GM12878 (cell line): ENCODE data around the gene SSNA1. TPM values are rescaled to one million over a fixed set of nuclear protein-coding genes. Genes with fewer than 3 reads are reported as not detected.

Source experiments
- ATAC-seq: fragments of 200-7000 bp; cut with Tn5 transposase; 3 replicates; pipeline ENCODE4 v1.9.1; 2020; ENCODE audit warnings: mild to moderate bottlenecking, moderate library complexity
- BruUV-seq: library from RNA; stranded (reverse); fragments of 400-500 nt; replicated peaks from 2 replicates; lab custom pipeline; 2021; lab: Mats Ljungman, UMichigan
- CTCF ChIA-PET: fragments of 300-600 bp; sonication (Branson Sonifier 250); formaldehyde crosslinking; extraction: SDS; loops from one replicate; lab custom pipeline; 2021; ENCODE audit warnings: inconsistent platforms; lab: Yijun Ruan, JAX
- POLR2A ChIA-PET: fragments of 350-600 bp; formaldehyde crosslinking; extraction: SDS; loops from one replicate; lab custom pipeline; 2021; ENCODE audit warnings: inconsistent platforms; lab: Charles Lee
- RAD21 ChIA-PET: fragments of 300-600 bp; sonication (Branson Sonifier 250); formaldehyde crosslinking; loops from one replicate; lab custom pipeline; 2023; ENCODE audit warnings: antibody characterized with exemption; ENCODE audit not compliant: unreplicated experiment; lab: Charles Lee
- SMC1A ChIA-PET: fragments of 300-600 bp; sonication (Branson Sonifier 250); formaldehyde crosslinking; loops from one replicate; lab custom pipeline; 2023; ENCODE audit not compliant: unreplicated experiment, uncharacterized antibody; lab: Charles Lee
- DNase-seq: peaks from one replicate; pipeline ENCODE4 v3.0.0-alpha.2; 2011; ENCODE audit warnings: low read depth, low spot score
- FAIRE-seq: peaks from 3 replicates; lab custom pipeline; 2011; peaks lifted over from hg19 to GRCh38; lab: Jason Lieb, UNC
- H2AFZ ChIP-seq: 2 replicates; pipeline ENCODE4 v1.6.0; 2011; ENCODE audit warnings: low read depth, low read length, control low read depth; ENCODE audit not compliant: control insufficient read depth
- H3K27ac ChIP-seq: 2 replicates; pipeline ENCODE4 v1.5.1; 2011; ENCODE audit warnings: control low read depth; ENCODE audit not compliant: control insufficient read depth, insufficient read depth
- H3K27me3 ChIP-seq, 2 experiments: replicated peaks in 1 of 2; 2 replicates each; pipeline versions ENCODE4 v1.6.0 to v1.6.1; 2011; ENCODE audit warnings: low read length in 1 of 2; ENCODE audit not compliant: control insufficient read depth in 2 of 2, insufficient read depth in 2 of 2
- H3K36me3 ChIP-seq, 2 experiments: 2 replicates each; pipeline ENCODE4 v1.5.1; 2011; ENCODE audit warnings: low read length in 1 of 2; ENCODE audit not compliant: control insufficient read depth in 2 of 2, insufficient read depth in 2 of 2
- H3K4me1 ChIP-seq: 2 replicates; pipeline ENCODE4 v1.6.1; 2011; ENCODE audit warnings: mild to moderate bottlenecking, low read length, moderate library complexity, mixed read lengths; ENCODE audit not compliant: control insufficient read depth, insufficient read depth
- H3K4me2 ChIP-seq: 2 replicates; pipeline ENCODE4 v1.6.0; 2011; ENCODE audit warnings: control low read depth; ENCODE audit not compliant: control insufficient read depth, insufficient read depth
- H3K4me3 ChIP-seq: fragments of 200-600 bp; sonication (generic); 2 replicates; pipeline ENCODE4 v1.5.1; 2016
- H3K79me2 ChIP-seq: 2 replicates; pipeline ENCODE4 v1.6.0; 2011; ENCODE audit warnings: low read length; ENCODE audit not compliant: control insufficient read depth, insufficient read depth
- H3K9ac ChIP-seq: 2 replicates; pipeline ENCODE4 v1.8.0; 2011; ENCODE audit warnings: low read length, control low read depth, mixed read lengths; ENCODE audit not compliant: control insufficient read depth, insufficient read depth
- H3K9me3 ChIP-seq: replicated peaks from 3 replicates; pipeline ENCODE4 v1.5.1; 2011; ENCODE audit warnings: mild to moderate bottlenecking, low read length; ENCODE audit not compliant: control insufficient read depth, insufficient read depth
- H4K20me1 ChIP-seq: 2 replicates; pipeline ENCODE4 v1.6.0; 2011; ENCODE audit not compliant: control insufficient read depth, insufficient read depth
- BHLHE40 ChIP-seq, 2 experiments: fragments of 450-650 bp in 1 of 2; IDR thresholded peaks; 2 replicates each; pipeline ENCODE4 v1.6.1; 2011 to 2017; ENCODE audit warnings: low read depth in 2 of 2, borderline replicate concordance in 1 of 2, improper control_type of control experiment in 1 of 2, low read length in 1 of 2, mild to moderate bottlenecking in 1 of 2
- CEBPB ChIP-seq, 2 experiments: fragments of 150-350 bp in 1 of 2; IDR thresholded peaks; 2 replicates each; pipeline ENCODE4 v1.6.1; 2012 to 2014; ENCODE audit warnings: low read depth in 2 of 2, low read length in 2 of 2, borderline replicate concordance in 1 of 2, inconsistent platforms in 1 of 2
- EZH2 ChIP-seq: IDR thresholded peaks from 2 replicates; pipeline ENCODE4 v1.6.1; 2012; ENCODE audit warnings: low read depth, mild to moderate bottlenecking, control low read depth, inconsistent platforms, low read length, borderline replicate concordance; ENCODE audit not compliant: control insufficient read depth
- HDAC2 ChIP-seq: fragments of 200-600 bp; sonication (generic); IDR thresholded peaks from 2 replicates; pipeline ENCODE4 v1.6.1; 2017
- IKZF2 ChIP-seq, 2 experiments: fragments of 450-650 bp; IDR thresholded peaks; 2 replicates each; pipeline ENCODE4 v1.6.1; 2017; ENCODE audit warnings: mild to moderate bottlenecking in 2 of 2, moderate library complexity in 2 of 2
- NFYB ChIP-seq: IDR thresholded peaks from 2 replicates; pipeline ENCODE4 v1.6.1; 2011; ENCODE audit warnings: low read depth, mild to moderate bottlenecking, low read length, improper control_type of control experiment, moderate library complexity; ENCODE audit not compliant: insufficient read depth
- POLR2A ChIP-seq: IDR thresholded peaks from 2 replicates; pipeline ENCODE4 v1.6.1; 2011; ENCODE audit warnings: low read depth, mild to moderate bottlenecking, low read length
- RFX5 ChIP-seq: IDR thresholded peaks from 2 replicates; pipeline ENCODE4 v1.6.1; 2011; ENCODE audit warnings: low read depth, low read length, improper control_type of control experiment
- SMC3 ChIP-seq: IDR thresholded peaks from 2 replicates; pipeline ENCODE4 v1.6.1; 2011; ENCODE audit warnings: low read length, improper control_type of control experiment, borderline replicate concordance
- WGBS: methylation state at CpG from one replicate; pipeline ENCODE4 v1.1.6; 2016; ENCODE audit warnings: low lambda C conversion rate; ENCODE audit not compliant: insufficient replicate concordance, insufficient coverage; ENCODE audit errors: missing lambda C conversion rate; 5-methylcytosine and 5-hydroxymethylcytosine counted together
- in situ Hi-C: fragments of 300-500 bp; cut with MboI; formaldehyde crosslinking; loops from 9 replicates; pipeline ENCODE4 v1.14.3; 2018; ENCODE audit warnings: mixed read lengths
- intact Hi-C: fragments of 100-400 bp; cut with micrococcal nuclease; formaldehyde crosslinking; loops from one replicate; pipeline ENCODE4 v1.14.2; 2022; ENCODE audit not compliant: unreplicated experiment
- polyA plus RNA-seq, 11 experiments: library from polyadenylated mRNA; depleted of rRNA in 4 of 11; unstranded in 6 of 11; stranded (reverse) in 5 of 11; fragments of >200 nt; fragmentation: Nextera tagmentation in 4 of 11; fragmentation: Illumina TruSeq in 1 of 11; extraction: Ambion mirVana in 4 of 11; extraction: Trizol in 1 of 11; gene quantifications; 1 replicate in 1 of 11; 2 replicates in 10 of 11; pipeline versions ENCODE4 v1.2.1 to v1.2.3, GENCODE V29; 2011 to 2016; ENCODE audit warnings: inconsistent platforms in 2 of 11, missing spikeins in 2 of 11, low read depth in 1 of 11
- total RNA-seq, 4 experiments: library from RNA; depleted of rRNA in 3 of 4; stranded (reverse); fragments of >200 nt in 3 of 4; fragmentation: Illumina TruSeq in 1 of 4; extraction: Trizol in 1 of 4; gene quantifications; 2 replicates each; pipeline versions ENCODE4 v1.2.1 to v1.2.3, GENCODE V29; 2013 to 2021
- TF ChIP-seq, protein P1 (sequence below): IDR thresholded peaks from 2 replicates; pipeline ENCODE4 v1.6.1; 2011; ENCODE audit warnings: low read depth, mild to moderate bottlenecking, low read length, moderate library complexity, borderline replicate concordance; ENCODE audit errors: extremely low read depth
- TF ChIP-seq, protein P2 (sequence below), 3 experiments: IDR thresholded peaks in 2 of 3; conservative IDR thresholded peaks in 1 of 3; 2 replicates each; pipeline ENCODE4 v1.5.1; 2011; ENCODE audit warnings: low read depth in 3 of 3, low read length in 3 of 3, mild to moderate bottlenecking in 3 of 3, control low read depth in 2 of 3, moderate library complexity in 2 of 3, inconsistent platforms in 1 of 3, mixed read lengths in 1 of 3; ENCODE audit not compliant: control insufficient read depth in 2 of 3, insufficient read depth in 1 of 3; ENCODE audit errors: extremely low read depth in 1 of 3

SSNA1 gene
- total and polyA plus RNA-seq, 10 of the 15 experiments (the other 5 are each of a cell fraction or from before 2014, with no cell fraction given), result 0.63 to 139 (median 78.0) TPM

DNA sequence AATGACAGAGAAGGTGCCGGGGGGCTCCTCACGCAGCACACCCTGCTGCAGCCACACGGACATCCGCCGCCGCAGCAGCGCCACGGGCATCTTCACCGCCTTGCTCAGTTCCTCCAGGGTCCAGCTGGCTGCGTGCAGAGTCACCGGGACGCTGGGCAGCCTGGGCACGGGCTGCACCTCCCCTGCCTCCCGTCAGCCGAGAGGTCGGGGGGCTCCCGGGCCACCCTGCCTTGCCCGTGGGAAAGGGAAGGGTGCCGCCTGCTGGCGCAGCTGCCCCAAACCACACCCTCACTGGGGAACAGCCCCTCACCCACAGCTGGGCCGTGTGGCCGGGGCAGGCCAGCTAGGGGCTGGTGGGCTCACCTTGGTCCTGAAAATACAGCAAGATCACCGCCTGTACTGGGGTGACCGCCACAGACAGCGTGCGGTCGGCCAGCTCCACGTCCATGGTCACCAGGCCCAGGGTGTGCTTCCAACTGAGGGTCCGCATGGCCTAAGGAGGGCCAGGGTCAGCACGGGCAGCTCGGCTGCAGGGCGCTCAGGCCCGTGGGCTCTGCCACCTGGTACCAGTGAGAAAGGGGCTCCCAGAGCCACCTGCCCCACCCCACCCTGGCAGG is 13.0 kb upstream of the SSNA1 start:
- Histone ChIP-seq H3K36me3 (peaks cover 0 to 5% of the 10 kb centered on the region in 2 experiments; a peak in 2 of 4 replicates), H3K27me3 (no peaks in the 10 kb centered on the region; a peak in 1 of 4 replicates), H3K27ac (no peak overlapping the region), H3K4me1 (no peaks in the 10 kb centered on the region), H3K4me3 (no peak overlapping the region), H2AFZ (no peak overlapping the region), H3K9ac (no peak overlapping the region), H3K79me2 (no peaks in the 10 kb centered on the region), H3K4me2 (no peak overlapping the region), H3K9me3 (no peaks in the 10 kb centered on the region), H4K20me1 (no peaks in the 10 kb centered on the region)
- ATAC-seq (peak; percentile 50), FAIRE-seq (no peak), DNase-seq (no peak)
- RAD21 ChIA-PET, result no interaction called here
- in situ Hi-C loops, result no loop called here
- peak in 1 of 2 experiments; percentile 37; a peak in 1 of 4 replicates for TF ChIP-seq BHLHE40 (IDR thresholded peaks at IDR 0.05; ENCODE audit: borderline replicate concordance in 1 of 2, low read depth in 2 of 2, low read length in 1 of 2)
- no peak for TF ChIP-seq CEBPB (IDR thresholded peaks at IDR 0.05; ENCODE audit: borderline replicate concordance in 1 of 2, low read depth in 2 of 2, low read length in 2 of 2)
- no peak for TF ChIP-seq IKZF2 (IDR thresholded peaks at IDR 0.05)
- TF ChIP-seq EZH2, result no peak
- no peak for TF ChIP-seq HDAC2
- no peak for TF ChIP-seq RFX5
- TF ChIP-seq SMC3, result peak; percentile 25; the same call in 1 of the 2 replicates
- TF ChIP-seq, protein P1, sequence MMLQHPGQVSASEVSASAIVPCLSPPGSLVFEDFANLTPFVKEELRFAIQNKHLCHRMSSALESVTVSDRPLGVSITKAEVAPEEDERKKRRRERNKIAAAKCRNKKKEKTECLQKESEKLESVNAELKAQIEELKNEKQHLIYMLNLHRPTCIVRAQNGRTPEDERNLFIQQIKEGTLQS, result no peak
- TF ChIP-seq NFYB, result no peak
- TF ChIP-seq, protein P2, sequence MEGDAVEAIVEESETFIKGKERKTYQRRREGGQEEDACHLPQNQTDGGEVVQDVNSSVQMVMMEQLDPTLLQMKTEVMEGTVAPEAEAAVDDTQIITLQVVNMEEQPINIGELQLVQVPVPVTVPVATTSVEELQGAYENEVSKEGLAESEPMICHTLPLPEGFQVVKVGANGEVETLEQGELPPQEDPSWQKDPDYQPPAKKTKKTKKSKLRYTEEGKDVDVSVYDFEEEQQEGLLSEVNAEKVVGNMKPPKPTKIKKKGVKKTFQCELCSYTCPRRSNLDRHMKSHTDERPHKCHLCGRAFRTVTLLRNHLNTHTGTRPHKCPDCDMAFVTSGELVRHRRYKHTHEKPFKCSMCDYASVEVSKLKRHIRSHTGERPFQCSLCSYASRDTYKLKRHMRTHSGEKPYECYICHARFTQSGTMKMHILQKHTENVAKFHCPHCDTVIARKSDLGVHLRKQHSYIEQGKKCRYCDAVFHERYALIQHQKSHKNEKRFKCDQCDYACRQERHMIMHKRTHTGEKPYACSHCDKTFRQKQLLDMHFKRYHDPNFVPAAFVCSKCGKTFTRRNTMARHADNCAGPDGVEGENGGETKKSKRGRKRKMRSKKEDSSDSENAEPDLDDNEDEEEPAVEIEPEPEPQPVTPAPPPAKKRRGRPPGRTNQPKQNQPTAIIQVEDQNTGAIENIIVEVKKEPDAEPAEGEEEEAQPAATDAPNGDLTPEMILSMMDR (IDR thresholded peaks at IDR 0.05 in 2 of 3, conservative IDR thresholded peaks at IDR 0.05 in 1 of 3; ENCODE audit: control insufficient read depth in 2 of 3, extremely low read depth in 1 of 3, insufficient read depth in 1 of 3, low read depth in 3 of 3, low read length in 3 of 3), result peak in 2 of 3 experiments; percentile 35 to 55; a peak in 4 of 6 replicates
- TF ChIP-seq POLR2A, result peak; percentile 31; the same call in 1 of the 2 replicates
- CTCF ChIA-PET, result interaction anchor here (0.8 to 2.4 kb wide), 6 partner anchors 23 to 80 kb away, joined by 3 to 13 read pairs (median 4); partner anchors contain the start of gene RNF224
- POLR2A ChIA-PET, result interaction anchor here (1.2 to 2.1 kb wide), 2 partner anchors 19 to 25 kb away, joined by 3 to 9 read pairs; no protein-coding TSS in a partner anchor
- intact Hi-C loops, result no loop called here
- WGBS, result 60% methylated on average over 33 of the region's 33 CpGs
- BruUV-seq, result no TSS peak
- SMC1A ChIA-PET, result no interaction called here
